Endothelial cell of umbilical vein (primary cell): Measurements from ENCODE around the gene SNX22. TPM values are rescaled to one million over a fixed set of nuclear protein-coding genes. Genes with fewer than 3 reads are reported as not detected.

ENCODE experiments used
- BruUV-seq: library from RNA; stranded (reverse); fragments of 400-500 nt; replicated peaks from 2 replicates; lab custom pipeline; 2021; lab: Mats Ljungman, UMichigan
- CTCF ChIA-PET: fragments of 300-600, 350-600 bp; sonication (Branson Sonifier 250); formaldehyde crosslinking; loops from one replicate; lab custom pipeline; 2021; ENCODE audit warnings: antibody characterized with exemption, inconsistent platforms; lab: Charles Lee
- POLR2A ChIA-PET: fragments of 300-600, 350-600 bp; sonication (Branson Sonifier 250); formaldehyde crosslinking; loops from one replicate; lab custom pipeline; 2021; ENCODE audit warnings: antibody characterized with exemption, inconsistent platforms; lab: Charles Lee
- DNase-seq: peaks from one replicate; pipeline ENCODE4 v3.0.0-alpha.2; 2011; ENCODE audit warnings: low read depth, low spot score
- FAIRE-seq: peaks from 2 replicates; lab custom pipeline; 2011; peaks lifted over from hg19 to GRCh38; lab: Jason Lieb, UNC
- H2AFZ ChIP-seq: 2 replicates; pipeline ENCODE4 v1.6.0; 2012; ENCODE audit warnings: low read depth, low read length, control low read depth, inconsistent platforms
- H3K27ac ChIP-seq: 2 replicates; pipeline ENCODE4 v1.5.1; 2011; ENCODE audit warnings: low read depth, mild to moderate bottlenecking, control low read depth, low read length, moderate library complexity; ENCODE audit not compliant: insufficient read depth
- H3K27me3 ChIP-seq, 2 experiments: 2 replicates each; pipeline versions ENCODE4 v1.6.0 to v1.6.1; 2011; ENCODE audit warnings: low read length in 2 of 2, mixed read lengths in 1 of 2; ENCODE audit not compliant: control insufficient read depth in 2 of 2, insufficient read depth in 2 of 2
- H3K36me3 ChIP-seq, 2 experiments: 2 replicates in 1 of 2; 3 replicates in 1 of 2; pipeline ENCODE4 v1.5.1; 2011; ENCODE audit warnings: low read length in 2 of 2, mild to moderate bottlenecking in 1 of 2, moderate library complexity in 1 of 2; ENCODE audit not compliant: control insufficient read depth in 2 of 2, insufficient read depth in 2 of 2; ENCODE audit errors: extremely low read depth in 1 of 2
- H3K4me1 ChIP-seq: 3 replicates; pipeline ENCODE4 v1.5.1; 2011; ENCODE audit warnings: mild to moderate bottlenecking, low read length; ENCODE audit not compliant: control insufficient read depth, insufficient read depth; ENCODE audit errors: extremely low read depth
- H3K4me2 ChIP-seq: 2 replicates; pipeline ENCODE4 v1.6.1; 2011; ENCODE audit warnings: low read length, control low read depth, mixed read lengths; ENCODE audit not compliant: insufficient read depth
- H3K4me3 ChIP-seq, 3 experiments: fragments of 200-600 bp in 1 of 3; sonication (generic), shearing (Covaris generic) in 1 of 3; replicated peaks in 1 of 3; 2 replicates each; pipeline ENCODE4 v1.5.1; 2011 to 2016; ENCODE audit warnings: control low read depth in 3 of 3, low read length in 3 of 3, mild to moderate bottlenecking in 2 of 3, inconsistent platforms in 1 of 3, low read depth in 1 of 3, moderate library complexity in 1 of 3; ENCODE audit not compliant: insufficient read depth in 1 of 3
- H3K79me2 ChIP-seq: 2 replicates; pipeline ENCODE4 v1.6.0; 2012; ENCODE audit warnings: low read length, inconsistent platforms; ENCODE audit not compliant: control insufficient read depth, insufficient read depth
- H3K9ac ChIP-seq: replicated peaks from 2 replicates; pipeline ENCODE3; 2011; ENCODE audit warnings: low read length, control low read depth; ENCODE audit not compliant: insufficient read depth; ENCODE audit errors: extremely low read depth
- H3K9me1 ChIP-seq: replicated peaks from 3 replicates; pipeline ENCODE4 v1.6.0; 2011; ENCODE audit warnings: mild to moderate bottlenecking, low read length; ENCODE audit not compliant: control insufficient read depth, insufficient read depth; ENCODE audit errors: extremely low read depth
- H3K9me3 ChIP-seq: replicated peaks from 2 replicates; pipeline ENCODE4 v1.5.1; 2012; ENCODE audit warnings: low read length, inconsistent platforms; ENCODE audit not compliant: control insufficient read depth, insufficient read depth
- H4K20me1 ChIP-seq: replicated peaks from 2 replicates; pipeline ENCODE3; 2011; ENCODE audit warnings: mild to moderate bottlenecking, low read length; ENCODE audit not compliant: control insufficient read depth, insufficient read depth; ENCODE audit errors: extremely low read depth
- CTCF ChIP-seq, 2 donors: IDR thresholded peaks; 1 replicate in 1 of 2; 2 replicates in 1 of 2; pipeline ENCODE4 v1.5.1; 2011; ENCODE audit warnings: low read length in 2 of 2, mild to moderate bottlenecking in 2 of 2, moderate library complexity in 2 of 2, control low read depth in 1 of 2, inconsistent platforms in 1 of 2, low read depth in 1 of 2; ENCODE audit not compliant: insufficient read depth in 1 of 2; ENCODE audit errors: extremely low read depth in 1 of 2
- EZH2 ChIP-seq: IDR thresholded peaks from 2 replicates; pipeline ENCODE4 v1.6.1; 2012; ENCODE audit warnings: borderline replicate concordance, low read depth, mild to moderate bottlenecking, moderate library complexity, low read length, inconsistent platforms; ENCODE audit not compliant: severe bottlenecking
- FOS ChIP-seq: IDR thresholded peaks from 2 replicates; pipeline ENCODE4 v1.6.1; 2011; ENCODE audit warnings: mild to moderate bottlenecking, low read length, moderate library complexity, borderline replicate concordance; ENCODE audit not compliant: insufficient read depth
- GATA2 ChIP-seq: IDR thresholded peaks from 2 replicates; pipeline ENCODE4 v1.7.0; 2011; ENCODE audit warnings: low read depth, mild to moderate bottlenecking, moderate library complexity, mixed read lengths, low read length; ENCODE audit not compliant: insufficient read length, insufficient read depth
- JUN ChIP-seq: IDR thresholded peaks from 2 replicates; pipeline ENCODE4 v1.6.1; 2011; ENCODE audit warnings: borderline replicate concordance, low read depth; ENCODE audit not compliant: insufficient read length, insufficient read depth
- MAX ChIP-seq: IDR thresholded peaks from 2 replicates; pipeline ENCODE4 v1.6.1; 2011; ENCODE audit not compliant: insufficient read depth, insufficient read length
- MYC ChIP-seq: IDR thresholded peaks from one replicate; pipeline ENCODE4 v1.6.1; 2011; ENCODE audit warnings: mild to moderate bottlenecking, low read depth, low read length
- POLR2A ChIP-seq: IDR thresholded peaks from 2 replicates; pipeline ENCODE4 v1.6.1; 2012; ENCODE audit warnings: low read depth, mild to moderate bottlenecking, control low read depth, low read length
- POLR2AphosphoS5 ChIP-seq: IDR thresholded peaks from 2 replicates; pipeline ENCODE4 v1.6.1; 2012; ENCODE audit warnings: low read depth, mild to moderate bottlenecking, control low read depth, low read length, moderate library complexity; ENCODE audit not compliant: insufficient read depth
- dilution Hi-C: fragments of 300-500 bp; cut with MboI; formaldehyde crosslinking; loops from one replicate; pipeline ENCODE4 v1.15.0; 2019; ENCODE audit warnings: low sequenced_read_pairs; ENCODE audit not compliant: extremely low pct_ligation_motif_present
- intact Hi-C: fragments of 100-400 bp; cut with micrococcal nuclease; formaldehyde crosslinking; loops from one replicate; pipeline ENCODE4 v1.10.0; 2022
- polyA plus RNA-seq, 4 experiments: library from polyadenylated mRNA; depleted of rRNA in 3 of 4; stranded (reverse) in 3 of 4; unstranded in 1 of 4; fragments of >200 nt; gene quantifications; 2 replicates each; pipeline versions ENCODE4 v1.2.1 to v1.2.3, GENCODE V29; 2011 to 2012; ENCODE audit warnings: missing spikeins in 1 of 4
- total RNA-seq: library from RNA; stranded (reverse); gene quantifications from 2 replicates; pipeline ENCODE4 v1.2.3, GENCODE V29; 2021

The SNX22 gene
- total and polyA plus RNA-seq, 2 donors (not counting 3 experiments of a cell fraction or from before 2014, with no cell fraction given): 0.14 to 0.73 TPM

GRCh38 chr15:64102497-64102896 lies 49.0 kb upstream of the SNX22 start:
- no peak overlapping the region for H3K4me3 ChIP-seq
- no peak overlapping the region for H3K27ac ChIP-seq
- H3K4me2 ChIP-seq: no peak overlapping the region
- no peak for TF ChIP-seq MAX
- no peak for TF ChIP-seq CTCF (IDR thresholded peaks at IDR 0.05; ENCODE audit: extremely low read depth in 1 of 2, insufficient read depth in 1 of 2, low read depth in 1 of 2, low read length in 2 of 2)
- no peak for TF ChIP-seq GATA2
- TF ChIP-seq EZH2: no peak
- TF ChIP-seq MYC: no peak
- TF ChIP-seq POLR2AphosphoS5: no peak
- TF ChIP-seq POLR2A: no peak
- TF ChIP-seq FOS: no peak
- no peak for TF ChIP-seq JUN
- no peaks in the 10 kb centered on the region for H3K36me3 ChIP-seq
- H3K79me2 ChIP-seq: peaks cover 85% of the 10 kb centered on the region
- H3K4me1 ChIP-seq: peaks cover 7% of the 10 kb centered on the region
- DNase-seq: no peak
- no peaks in the 10 kb centered on the region for H3K27me3 ChIP-seq
- no peak overlapping the region for H3K9ac ChIP-seq
- FAIRE-seq: no peak
- no peaks in the 10 kb centered on the region for H3K9me1 ChIP-seq
- dilution Hi-C loops: no loop called here
- CTCF ChIA-PET: no interaction called here
- BruUV-seq: no TSS peak
- POLR2A ChIA-PET: no interaction called here
- H3K9me3 ChIP-seq: no peaks in the 10 kb centered on the region
- H4K20me1 ChIP-seq: peaks cover 5% of the 10 kb centered on the region
- H2AFZ ChIP-seq: no peak overlapping the region
- intact Hi-C loops: no loop called here
